ENCODE data around the gene GABBR2.

GABBR2 gene

GRCh38 chr9:98576859-98577258 lies 131.9 kb downstream of the GABBR2 start:
- no peak for DNase-seq (ENCODE audit: low read depth)
- TF ChIP-seq CTCF (conservative IDR thresholded peaks at IDR 0.05; ENCODE audit: low read length): no peak
- H3K4me3 ChIP-seq (ENCODE audit: low read length): no peak overlapping the region

- no peak for DNase-seq (ENCODE audit: low read depth)
- H3K4me3 ChIP-seq (ENCODE audit: low read length): no peak overlapping the region
- no peak for TF ChIP-seq CTCF (conservative IDR thresholded peaks at IDR 0.05; ENCODE audit: low read length)
Observed at GRCh38 chr9:98576354-98576753, 132.4 kb downstream of the GABBR2 start.

- H3K4me3 ChIP-seq (ENCODE audit: low read length): no peak overlapping the region
- no peak for TF ChIP-seq CTCF (conservative IDR thresholded peaks at IDR 0.05; ENCODE audit: low read length)
- DNase-seq (ENCODE audit: low read depth): peak; percentile 77
Observed at GRCh38 chr9:98575379-98576346, 133.1 kb downstream of the GABBR2 start.

GRCh38 chr9:98573749-98574278 lies 134.9 kb downstream of the GABBR2 start:
- no peak overlapping the region for H3K4me3 ChIP-seq (ENCODE audit: low read length)
- DNase-seq (ENCODE audit: low read depth): no peak
- TF ChIP-seq CTCF (conservative IDR thresholded peaks at IDR 0.05; ENCODE audit: low read length): no peak

GRCh38 chr9:98572796-98573195 lies 135.9 kb downstream of the GABBR2 start:
- no peak overlapping the region for H3K4me3 ChIP-seq (ENCODE audit: low read length)
- no peak for TF ChIP-seq CTCF (conservative IDR thresholded peaks at IDR 0.05; ENCODE audit: low read length)
- no peak for DNase-seq (ENCODE audit: low read depth)

- TF ChIP-seq CTCF (conservative IDR thresholded peaks at IDR 0.05; ENCODE audit: low read length): no peak
- H3K4me3 ChIP-seq (ENCODE audit: low read length): no peak overlapping the region
Observed at GRCh38 chr9:98572054-98572627, 136.6 kb downstream of the GABBR2 start.

More at GRCh38 chr9:98572054-98572627, 136.6 kb downstream of the GABBR2 start:
- DNase-seq (ENCODE audit: low read depth): no peak

Measured in AG10803 (cell line).